ENCODE results near the gene KIAA1614.

Gene KIAA1614, protein sequence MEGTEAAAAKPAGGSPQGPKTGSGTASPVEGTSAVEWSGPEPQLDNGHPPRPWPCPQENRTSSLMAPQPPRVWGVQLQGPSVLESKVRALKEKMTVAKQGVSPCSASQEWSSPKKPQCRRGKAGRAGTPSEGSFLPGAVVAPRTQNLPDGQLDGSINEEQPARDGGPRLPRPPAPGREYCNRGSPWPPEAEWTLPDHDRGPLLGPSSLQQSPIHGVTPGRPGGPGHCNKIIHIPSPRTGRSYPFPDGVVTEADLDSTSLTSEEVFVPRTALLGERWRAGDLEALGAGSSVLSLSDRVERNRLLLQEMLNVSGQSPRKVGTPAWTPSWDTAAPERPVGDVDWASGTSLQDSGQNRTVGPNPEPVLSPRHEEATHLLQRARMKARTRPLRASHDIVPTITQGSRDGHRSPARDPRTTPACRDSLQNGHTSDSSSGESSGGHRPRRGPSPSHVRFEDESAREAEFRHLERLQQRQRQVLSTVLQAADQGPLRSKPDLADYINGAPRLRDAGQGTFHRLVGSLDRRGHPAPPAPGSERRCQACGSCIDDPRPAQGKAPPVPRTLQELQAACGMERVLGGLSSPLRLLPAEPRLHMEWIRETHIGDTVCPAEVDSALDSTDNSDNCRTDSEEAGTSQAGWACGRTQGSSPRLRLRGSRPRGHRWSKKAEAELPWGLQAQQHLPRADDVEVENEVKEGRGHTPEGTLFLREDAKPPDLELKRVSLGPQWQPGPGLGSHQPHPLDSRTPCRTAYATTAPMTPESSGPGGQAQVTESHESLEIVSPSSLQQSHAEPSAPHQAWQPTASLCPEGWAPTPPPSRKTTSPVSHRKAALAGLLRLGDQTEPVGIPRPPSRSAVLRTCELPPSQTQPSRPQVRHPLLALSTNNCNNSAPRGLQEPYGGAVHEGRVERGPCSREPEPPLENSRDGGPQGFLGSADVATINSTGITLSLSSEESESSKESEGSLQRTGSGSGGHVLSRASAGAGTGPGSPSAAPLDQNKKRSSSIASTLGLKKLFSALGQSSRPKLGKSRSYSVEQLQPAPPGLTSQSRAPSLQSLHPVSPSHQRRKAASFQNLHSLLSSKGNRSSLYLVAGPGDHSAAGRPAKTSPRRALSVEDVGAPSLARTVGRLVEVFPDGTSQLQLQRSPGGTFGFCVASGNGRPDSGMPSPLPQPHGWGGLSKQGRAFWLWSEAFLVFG

GRCh38 chr1:180912801-180913565 lies at the start of gene KIAA1614:
KIAA1614 (plus strand) TSS chr1:180912897; CDS start chr1:180913244, 347 bp downstream.
- no peak for DNase-seq (ENCODE audit: low read depth)

GRCh38 chr1:180863158-180863775 lies 49.4 kb upstream of the KIAA1614 start:
- no peak for DNase-seq (ENCODE audit: low read depth)

- DNase-seq (ENCODE audit: low read depth): no peak
Observed at GRCh38 chr1:180881806-180882509, 30.7 kb upstream of the KIAA1614 start.

- no peak for DNase-seq (ENCODE audit: low read depth)
Observed at GRCh38 chr1:180884588-180885300, 28.0 kb upstream of the KIAA1614 start.

- DNase-seq (ENCODE audit: low read depth): no peak
Observed at GRCh38 chr1:180886338-180886737, 26.4 kb upstream of the KIAA1614 start.

DNA sequence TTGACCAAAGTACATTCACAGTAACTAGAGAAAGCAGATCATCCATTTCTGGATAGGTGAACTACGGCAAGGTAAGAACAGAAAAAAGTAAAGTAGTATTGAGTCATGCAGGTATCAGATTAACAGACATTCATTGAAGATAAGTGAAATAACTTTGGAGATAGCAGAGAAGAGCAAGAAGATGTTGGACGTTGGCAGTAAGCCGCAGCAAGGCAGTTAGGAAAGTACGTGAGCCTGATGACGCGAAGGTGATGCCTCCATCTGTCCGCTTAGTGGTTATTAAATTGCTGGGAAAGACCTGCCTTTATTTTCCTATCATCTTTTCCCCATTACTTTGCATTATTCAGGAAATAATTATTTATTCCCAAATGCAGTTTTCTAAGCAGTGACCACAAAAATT lies 24.9 kb upstream of the KIAA1614 start:
- no peak for DNase-seq (ENCODE audit: low read depth)

DNA sequence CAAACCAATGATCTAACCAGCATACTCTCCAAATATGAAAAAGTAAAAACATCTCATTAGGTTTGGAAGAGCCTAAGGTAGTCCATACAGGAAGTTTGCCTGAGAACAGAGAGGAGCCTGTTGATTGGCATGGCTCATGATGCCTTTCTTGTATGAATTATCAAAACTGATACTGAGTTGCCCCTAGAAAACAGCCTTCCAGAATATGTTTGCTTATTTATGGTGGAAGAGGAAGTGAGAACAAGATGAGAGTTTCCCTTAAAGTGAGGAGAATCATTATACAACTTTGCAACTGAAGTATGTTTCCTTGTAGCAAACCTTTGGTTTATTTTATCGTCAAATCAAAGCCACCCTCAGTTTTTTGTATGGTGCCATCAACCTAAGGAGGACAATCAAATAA lies 23.8 kb upstream of the KIAA1614 start:
- no peak for DNase-seq (ENCODE audit: low read depth)

GRCh38 chr1:180889325-180889724 lies 23.4 kb upstream of the KIAA1614 start:
- DNase-seq (ENCODE audit: low read depth): no peak

GRCh38 chr1:180892272-180892671 lies 20.4 kb upstream of the KIAA1614 start:
- DNase-seq (ENCODE audit: low read depth): no peak

GRCh38 chr1:180892675-180893074 lies 20.0 kb upstream of the KIAA1614 start:
- DNase-seq (ENCODE audit: low read depth): no peak

DNA sequence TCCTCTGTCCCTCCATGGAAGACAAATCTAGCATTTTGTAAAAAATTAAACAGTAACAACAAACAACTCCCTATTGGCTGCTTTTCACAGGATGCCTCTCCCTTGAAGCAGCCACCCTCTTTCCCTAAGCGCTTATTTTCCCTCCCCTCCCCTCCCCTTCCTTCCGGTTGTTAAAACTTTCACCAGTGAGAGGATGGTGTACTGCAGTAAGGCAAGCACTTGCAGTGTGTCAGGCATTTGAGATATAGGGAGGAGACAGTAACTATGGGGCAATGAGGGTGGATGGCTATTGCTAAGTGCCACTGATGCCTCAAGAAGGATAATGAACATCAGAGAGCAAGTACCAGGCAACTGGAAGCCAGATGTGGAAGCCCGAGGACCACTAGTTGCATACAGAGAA lies 19.1 kb upstream of the KIAA1614 start:
- no peak for DNase-seq (ENCODE audit: low read depth)

DNA sequence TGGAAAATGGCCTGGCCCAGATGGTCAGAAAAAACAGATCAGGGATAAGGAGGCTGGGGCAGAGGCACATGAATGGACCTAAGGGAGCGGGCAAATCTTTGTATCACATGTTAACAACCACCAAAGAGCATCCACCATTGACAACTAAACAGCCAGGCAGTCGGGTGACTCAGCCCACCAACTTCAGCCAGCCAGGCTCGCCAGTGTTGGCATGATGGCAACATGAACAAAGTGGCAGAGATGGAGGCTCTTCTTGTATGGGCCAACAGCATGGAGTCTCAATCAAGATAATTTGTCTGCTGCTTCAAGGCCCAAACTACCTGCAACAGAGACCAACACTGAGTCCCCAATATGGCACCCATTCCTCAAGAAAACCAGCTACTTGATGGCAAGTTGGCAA lies 16.5 kb upstream of the KIAA1614 start:
- DNase-seq (ENCODE audit: low read depth): no peak

- DNase-seq (ENCODE audit: low read depth): no peak
Observed at GRCh38 chr1:180898441-180899219, 14.1 kb upstream of the KIAA1614 start.

- no peak for DNase-seq (ENCODE audit: low read depth)
Observed at GRCh38 chr1:180899262-180899661, 13.4 kb upstream of the KIAA1614 start.

- no peak for DNase-seq (ENCODE audit: low read depth)
Observed at GRCh38 chr1:180901076-180901990, 11.4 kb upstream of the KIAA1614 start.

- no peak for DNase-seq (ENCODE audit: low read depth)
Observed at GRCh38 chr1:180902541-180902940, 10.2 kb upstream of the KIAA1614 start.

- DNase-seq (ENCODE audit: low read depth): no peak
Observed at GRCh38 chr1:180905927-180906326, 6.8 kb upstream of the KIAA1614 start.

DNA sequence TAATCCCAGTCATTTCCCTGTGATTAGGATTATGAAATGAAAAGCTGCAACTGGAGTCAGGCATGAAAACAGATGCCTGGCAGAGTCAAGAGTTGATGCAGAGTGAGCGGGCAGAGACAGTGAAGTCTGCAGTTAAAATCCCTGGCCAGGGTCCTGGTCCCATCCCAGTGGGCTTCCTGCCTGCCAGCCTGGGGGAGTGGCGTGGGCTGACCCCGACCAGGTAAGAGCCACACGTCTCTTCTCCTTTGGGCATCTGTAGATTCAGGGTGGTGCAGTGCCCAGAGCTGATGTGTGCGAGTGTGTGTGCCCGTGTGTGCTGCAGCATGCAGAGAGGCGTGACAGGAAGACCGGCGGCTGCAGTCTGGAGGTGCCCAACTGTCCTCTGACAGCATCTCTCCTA lies 6.2 kb upstream of the KIAA1614 start:
- DNase-seq (ENCODE audit: low read depth): no peak

All from activated T-helper 9 cell treated with anti-CD3 and anti-CD28 coated beads, Interleukin-2, amount 50 U/mL, for 16 hours (primary cell).